ENCODE results near the gene TESK2. TPM values are rescaled to one million over a fixed set of nuclear protein-coding genes. Genes with fewer than 3 reads are reported as not detected.

TESK2 gene
- total and polyA plus RNA-seq, 2 donors from 2014 or later = 1.6 to 2.7 TPM

GRCh38 chr1:45297666-45298356 lies 193.2 kb downstream of the TESK2 start:
- H3K36me3 ChIP-seq (ENCODE audit: control insufficient read depth in 2 of 3, insufficient read depth in 3 of 3, low read length in 3 of 3) = no peaks in the 10 kb centered on the region
- no peaks in the 10 kb centered on the region for H3K27me3 ChIP-seq (ENCODE audit: control insufficient read depth, insufficient read depth, low read length)
- no peaks in the 10 kb centered on the region for H3K9me3 ChIP-seq (ENCODE audit: control insufficient read depth in 2 of 3, insufficient read depth in 1 of 3, low read length in 3 of 3)
- H3K9ac ChIP-seq (ENCODE audit: low read length in 3 of 3) = peak overlapping the region in 1 of 3 donors; percentile 19
- H3K27ac ChIP-seq (ENCODE audit: low read depth in 2 of 2, low read length in 2 of 2) = no peak overlapping the region
- FAIRE-seq (no peak), DNase-seq (peak in 3 of 5 donors; percentile 15 to 43 (median 27))
- intact Hi-C loops (cut with DNase I) = loop anchor here (5.0 kb wide), 1 partner anchor 281 kb away; no protein-coding TSS in a partner anchor
- no peaks in the 10 kb centered on the region for H3K4me1 ChIP-seq (ENCODE audit: control insufficient read depth in 2 of 3, insufficient read depth in 2 of 3, low read depth in 1 of 3, low read length in 3 of 3)
- H3K4me3 ChIP-seq (ENCODE audit: low read length in 3 of 3) = no peak overlapping the region
- no peak for TF ChIP-seq CTCF (IDR thresholded peaks at IDR 0.05; ENCODE audit: borderline replicate concordance, extremely low read depth, insufficient read depth)

Other genes with a start within 250 kb of the TESK2 start
- 0.66 TPM for gene HPDL, start 164.3 kb downstream of the TESK2 start, total RNA-seq
- gene HPDL, start 164.3 kb downstream of the TESK2 start, polyA plus RNA-seq (ENCODE audit: insufficient read depth, low read depth, low replicate concordance) = not detected
- 10.4 TPM for gene TOE1, start 151.0 kb downstream of the TESK2 start, total RNA-seq
- 7.3 TPM for gene TOE1, start 151.0 kb downstream of the TESK2 start, polyA plus RNA-seq (ENCODE audit: insufficient read depth, low read depth, low replicate concordance)
- gene MUTYH, start 150.7 kb downstream of the TESK2 start, total RNA-seq = 29.0 TPM
- 24.1 TPM for gene MUTYH, start 150.7 kb downstream of the TESK2 start, polyA plus RNA-seq (ENCODE audit: insufficient read depth, low read depth, low replicate concordance)
- gene CCDC163, start 8.9 kb upstream of the TESK2 start, total RNA-seq = 3.4 TPM
- gene CCDC163, start 8.9 kb upstream of the TESK2 start, polyA plus RNA-seq (ENCODE audit: insufficient read depth, low read depth, low replicate concordance) = 0.80 TPM
- 6.0 TPM for gene MMACHC, start 9.1 kb upstream of the TESK2 start, total RNA-seq
- gene MMACHC, start 9.1 kb upstream of the TESK2 start, polyA plus RNA-seq (ENCODE audit: insufficient read depth, low read depth, low replicate concordance) = 10.2 TPM
- 452 TPM for gene PRDX1, start 30.7 kb upstream of the TESK2 start, total RNA-seq
- 1,042 TPM for gene PRDX1, start 30.7 kb upstream of the TESK2 start, polyA plus RNA-seq (ENCODE audit: insufficient read depth, low read depth, low replicate concordance)
- gene AKR1A1, start 59.7 kb upstream of the TESK2 start, total RNA-seq = 147 TPM
- 431 TPM for gene AKR1A1, start 59.7 kb upstream of the TESK2 start, polyA plus RNA-seq (ENCODE audit: insufficient read depth, low read depth, low replicate concordance)
- gene NASP, start 92.9 kb upstream of the TESK2 start, total RNA-seq = 51.6 TPM
- gene NASP, start 92.9 kb upstream of the TESK2 start, polyA plus RNA-seq (ENCODE audit: insufficient read depth, low read depth, low replicate concordance) = 49.5 TPM
- gene CCDC17, start 132.9 kb upstream of the TESK2 start, total RNA-seq = 3.0 TPM
- 1.0 TPM for gene CCDC17, start 132.9 kb upstream of the TESK2 start, polyA plus RNA-seq (ENCODE audit: insufficient read depth, low read depth, low replicate concordance)
- 146 TPM for gene GPBP1L1, start 195.4 kb upstream of the TESK2 start, total RNA-seq
- gene GPBP1L1, start 195.4 kb upstream of the TESK2 start, polyA plus RNA-seq (ENCODE audit: insufficient read depth, low read depth, low replicate concordance) = 59.1 TPM
- gene TMEM69, start 197.0 kb upstream of the TESK2 start, total RNA-seq = 23.1 TPM
- 21.7 TPM for gene TMEM69, start 197.0 kb upstream of the TESK2 start, polyA plus RNA-seq (ENCODE audit: insufficient read depth, low read depth, low replicate concordance)